Vagina (tissue), 2 donors: ENCODE results near the gene RBM20.

Source experiments
- POLR2AphosphoS5 ChIP-seq, 2 donors: sonication (generic); formaldehyde crosslinking; IDR thresholded peaks; one replicate each; pipeline ENCODE4 v1.9.0; 2017; ENCODE audit warnings: antibody characterized with exemption in 2 of 2, mild to moderate bottlenecking in 2 of 2, low read depth in 1 of 2; ENCODE audit not compliant: insufficient read depth in 1 of 2
- TF ChIP-seq, protein P1 (sequence below), 3 experiments: fragments of 450-650 bp in 2 of 3; fragments of 200-600 bp in 1 of 3; sonication (generic) in 1 of 3; IDR thresholded peaks; one replicate each; pipeline ENCODE4 v1.5.1; 2017 to 2019; ENCODE audit warnings: antibody characterized with exemption in 3 of 3, mild to moderate bottlenecking in 2 of 3, moderate library complexity in 2 of 3

DNA sequence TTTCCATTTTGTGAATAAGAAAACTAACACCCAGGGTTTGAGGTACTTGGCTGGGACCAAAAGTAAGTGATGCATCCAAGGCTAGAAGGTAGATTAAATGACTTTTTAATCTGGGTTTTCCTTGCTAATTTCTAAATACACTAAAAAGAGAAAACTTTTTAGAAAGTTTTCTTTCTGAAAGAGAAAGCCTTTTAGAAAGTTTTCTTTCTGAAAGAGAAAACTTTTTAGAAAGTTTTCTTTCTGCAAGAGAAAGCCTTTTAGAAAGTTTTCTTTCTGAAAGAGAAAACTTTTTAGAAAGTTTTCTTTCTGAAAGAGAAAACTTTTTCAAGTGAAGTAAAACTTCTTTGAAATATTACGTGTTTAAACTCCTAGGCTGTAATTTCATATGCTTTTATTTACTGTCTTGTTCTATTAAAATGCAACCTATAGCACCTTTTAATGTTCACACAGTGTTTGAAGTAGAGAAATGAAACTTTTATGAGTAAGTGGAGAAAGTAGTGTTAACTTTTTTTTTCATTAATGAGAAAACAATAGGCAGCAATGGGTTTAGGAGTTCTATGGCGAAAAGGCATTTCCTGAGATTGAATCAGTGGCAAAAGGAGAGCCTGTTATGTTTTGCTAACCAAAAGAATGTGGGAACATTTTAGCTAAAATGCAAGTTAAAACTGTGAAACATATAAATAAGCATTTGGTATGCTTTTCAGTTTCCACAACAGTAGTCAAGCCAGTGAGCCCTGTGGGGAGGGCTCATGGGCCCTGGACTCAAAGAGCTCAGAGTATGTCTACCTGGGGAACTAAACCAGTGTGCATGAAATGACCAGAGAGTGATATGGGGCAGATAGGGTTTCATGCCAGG lies 103.7 kb downstream of the RBM20 start:
- no peak for TF ChIP-seq POLR2AphosphoS5 (IDR thresholded peaks at IDR 0.05; ENCODE audit: insufficient read depth in 1 of 2, low read depth in 1 of 2)
- TF ChIP-seq, protein P1, sequence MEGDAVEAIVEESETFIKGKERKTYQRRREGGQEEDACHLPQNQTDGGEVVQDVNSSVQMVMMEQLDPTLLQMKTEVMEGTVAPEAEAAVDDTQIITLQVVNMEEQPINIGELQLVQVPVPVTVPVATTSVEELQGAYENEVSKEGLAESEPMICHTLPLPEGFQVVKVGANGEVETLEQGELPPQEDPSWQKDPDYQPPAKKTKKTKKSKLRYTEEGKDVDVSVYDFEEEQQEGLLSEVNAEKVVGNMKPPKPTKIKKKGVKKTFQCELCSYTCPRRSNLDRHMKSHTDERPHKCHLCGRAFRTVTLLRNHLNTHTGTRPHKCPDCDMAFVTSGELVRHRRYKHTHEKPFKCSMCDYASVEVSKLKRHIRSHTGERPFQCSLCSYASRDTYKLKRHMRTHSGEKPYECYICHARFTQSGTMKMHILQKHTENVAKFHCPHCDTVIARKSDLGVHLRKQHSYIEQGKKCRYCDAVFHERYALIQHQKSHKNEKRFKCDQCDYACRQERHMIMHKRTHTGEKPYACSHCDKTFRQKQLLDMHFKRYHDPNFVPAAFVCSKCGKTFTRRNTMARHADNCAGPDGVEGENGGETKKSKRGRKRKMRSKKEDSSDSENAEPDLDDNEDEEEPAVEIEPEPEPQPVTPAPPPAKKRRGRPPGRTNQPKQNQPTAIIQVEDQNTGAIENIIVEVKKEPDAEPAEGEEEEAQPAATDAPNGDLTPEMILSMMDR (IDR thresholded peaks at IDR 0.05): no peak
